22Rv1 (cell line): ENCODE measurements around the gene LEMD1.
A peak's percentile ranks its signal among the peaks of the same experiment; 100 is the strongest.

ENCODE experiments used
- H3K27ac ChIP-seq: fragments of 450-650 bp; 2 replicates; pipeline ENCODE4 v1.5.1; 2017
- ZFX ChIP-seq: fragments of 450-650 bp; IDR thresholded peaks from 2 replicates; pipeline ENCODE4 v1.6.1; 2017; ENCODE audit warnings: antibody characterized with exemption, borderline replicate concordance
- TF ChIP-seq, protein P1 (sequence below): fragments of 450-650 bp; IDR thresholded peaks from 2 replicates; pipeline ENCODE4 v1.5.1; 2017; ENCODE audit warnings: mild to moderate bottlenecking

The LEMD1 gene

DNA sequence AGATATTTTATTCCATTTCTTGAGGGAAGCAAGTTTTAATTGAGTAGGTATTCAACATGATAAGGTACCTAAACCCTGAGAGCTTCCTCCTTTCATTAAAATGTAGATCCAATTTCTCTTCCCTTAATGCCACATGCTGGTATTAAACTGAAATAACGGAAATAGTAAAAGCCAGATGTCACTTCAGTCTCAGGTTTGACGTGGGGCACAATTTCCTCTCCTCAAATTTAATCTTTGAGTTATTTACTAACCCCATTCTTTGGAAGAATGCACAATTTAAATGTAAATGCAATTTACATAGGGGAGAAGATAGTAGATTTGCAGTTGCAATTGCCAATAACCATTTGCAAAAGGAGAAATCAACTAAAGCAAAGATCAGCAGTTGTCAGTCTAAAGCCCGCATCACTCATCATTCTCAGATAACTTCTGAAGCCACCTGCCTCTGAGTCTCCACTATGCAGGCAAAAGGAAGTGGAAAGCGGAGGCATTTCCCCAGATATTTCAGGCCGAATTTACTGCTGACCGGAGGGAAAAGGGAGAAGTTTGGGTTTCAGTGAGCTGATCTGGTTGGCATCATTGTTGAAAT lies 2.1 kb upstream of the LEMD1 start:
- H3K27ac ChIP-seq, result no peak overlapping the region
- TF ChIP-seq ZFX, result no peak
- TF ChIP-seq, protein P1, sequence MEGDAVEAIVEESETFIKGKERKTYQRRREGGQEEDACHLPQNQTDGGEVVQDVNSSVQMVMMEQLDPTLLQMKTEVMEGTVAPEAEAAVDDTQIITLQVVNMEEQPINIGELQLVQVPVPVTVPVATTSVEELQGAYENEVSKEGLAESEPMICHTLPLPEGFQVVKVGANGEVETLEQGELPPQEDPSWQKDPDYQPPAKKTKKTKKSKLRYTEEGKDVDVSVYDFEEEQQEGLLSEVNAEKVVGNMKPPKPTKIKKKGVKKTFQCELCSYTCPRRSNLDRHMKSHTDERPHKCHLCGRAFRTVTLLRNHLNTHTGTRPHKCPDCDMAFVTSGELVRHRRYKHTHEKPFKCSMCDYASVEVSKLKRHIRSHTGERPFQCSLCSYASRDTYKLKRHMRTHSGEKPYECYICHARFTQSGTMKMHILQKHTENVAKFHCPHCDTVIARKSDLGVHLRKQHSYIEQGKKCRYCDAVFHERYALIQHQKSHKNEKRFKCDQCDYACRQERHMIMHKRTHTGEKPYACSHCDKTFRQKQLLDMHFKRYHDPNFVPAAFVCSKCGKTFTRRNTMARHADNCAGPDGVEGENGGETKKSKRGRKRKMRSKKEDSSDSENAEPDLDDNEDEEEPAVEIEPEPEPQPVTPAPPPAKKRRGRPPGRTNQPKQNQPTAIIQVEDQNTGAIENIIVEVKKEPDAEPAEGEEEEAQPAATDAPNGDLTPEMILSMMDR, result no peak

DNA sequence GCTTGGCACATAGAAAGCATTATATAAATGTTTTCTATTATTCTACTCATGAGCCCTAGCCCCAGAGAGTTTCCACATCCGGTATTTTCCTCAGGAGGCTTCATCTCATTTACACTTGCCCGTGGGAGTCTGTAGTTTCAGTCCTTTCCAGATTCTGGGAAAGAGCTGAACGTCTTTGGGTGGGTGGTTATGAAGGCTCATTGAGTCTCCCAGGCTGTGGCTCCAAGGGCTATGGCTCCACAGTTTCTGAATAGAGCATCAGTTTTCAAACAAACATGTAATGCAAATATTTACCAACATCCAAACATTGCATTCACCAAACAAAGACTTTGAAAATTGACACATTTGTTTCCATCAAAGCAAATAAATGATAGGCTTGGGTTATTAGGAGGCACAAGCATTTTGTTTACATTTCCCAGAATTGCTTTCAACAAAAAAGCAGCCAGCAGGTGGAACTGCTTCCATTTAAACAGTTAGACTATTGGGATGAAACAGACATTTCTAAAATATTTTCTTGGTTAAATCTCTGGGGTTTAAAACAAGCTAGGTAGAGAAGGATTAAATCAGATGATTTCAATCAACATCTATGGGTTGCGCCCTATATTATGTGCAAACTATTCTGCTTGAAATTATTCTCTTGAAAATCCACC lies 1.3 kb upstream of the LEMD1 start:
- TF ChIP-seq, protein P1, result peak; percentile 49
- TF ChIP-seq ZFX, result no peak
- no peak overlapping the region for H3K27ac ChIP-seq

DNA sequence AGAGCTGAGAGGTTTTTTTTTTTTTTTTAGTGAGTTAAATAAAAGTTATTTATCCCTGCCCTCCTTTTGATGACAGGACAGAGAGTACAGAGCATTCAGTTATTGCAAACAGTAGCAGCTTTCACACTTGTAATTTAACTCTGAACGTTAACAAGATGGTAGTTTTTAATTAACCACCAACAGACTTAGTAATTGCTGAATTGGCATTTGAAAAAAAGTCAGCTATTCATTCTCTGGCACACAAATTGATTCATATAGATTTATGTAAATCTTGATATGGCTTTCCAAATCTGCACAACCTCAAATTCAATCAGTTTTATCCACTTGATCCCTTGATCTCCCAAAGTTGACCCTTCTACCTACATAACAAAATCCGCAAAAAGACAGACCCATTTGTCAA lies 918 bp downstream of the LEMD1 start:
- TF ChIP-seq ZFX, result no peak
- TF ChIP-seq, protein P1, result no peak
- no peak overlapping the region for H3K27ac ChIP-seq

DNA sequence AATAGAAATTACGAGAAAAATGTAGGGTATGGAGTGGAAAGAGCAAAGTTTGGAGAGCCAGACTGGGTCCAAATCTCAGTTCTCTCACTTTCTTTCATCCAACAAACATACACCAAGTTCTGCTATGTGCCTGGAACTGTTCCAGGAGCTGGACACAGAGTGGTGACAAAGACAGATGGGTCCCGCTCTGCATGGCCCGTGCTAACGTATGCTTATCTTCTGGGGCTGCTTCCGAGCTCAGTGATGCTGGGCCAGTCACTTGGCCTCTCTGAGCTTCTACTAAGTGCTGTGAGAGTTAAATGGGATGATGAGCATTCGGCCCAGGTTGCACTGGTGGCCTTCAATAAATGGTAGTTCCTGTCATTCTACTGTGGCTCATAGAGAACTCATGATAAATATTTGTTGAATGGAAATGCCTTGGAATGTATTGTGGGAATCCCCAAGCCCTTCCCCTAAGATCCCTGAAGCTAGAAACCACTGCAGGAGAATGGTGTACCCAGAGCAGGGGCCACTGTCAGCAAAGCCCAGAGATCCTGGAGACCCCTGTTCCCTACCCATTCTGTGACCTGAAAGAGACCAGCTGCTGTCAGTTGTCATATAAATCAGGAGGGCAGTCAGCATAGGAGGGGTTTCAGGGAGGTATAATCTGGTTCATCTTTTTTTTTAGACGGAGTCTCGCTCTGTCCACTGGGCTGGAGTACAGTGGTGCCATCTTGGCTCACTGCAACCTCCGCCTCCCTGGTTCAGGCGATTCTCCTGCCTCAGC lies 3.8 kb downstream of the LEMD1 start:
- TF ChIP-seq, protein P1, result no peak
- TF ChIP-seq ZFX, result no peak
- H3K27ac ChIP-seq, result no peak overlapping the region

DNA sequence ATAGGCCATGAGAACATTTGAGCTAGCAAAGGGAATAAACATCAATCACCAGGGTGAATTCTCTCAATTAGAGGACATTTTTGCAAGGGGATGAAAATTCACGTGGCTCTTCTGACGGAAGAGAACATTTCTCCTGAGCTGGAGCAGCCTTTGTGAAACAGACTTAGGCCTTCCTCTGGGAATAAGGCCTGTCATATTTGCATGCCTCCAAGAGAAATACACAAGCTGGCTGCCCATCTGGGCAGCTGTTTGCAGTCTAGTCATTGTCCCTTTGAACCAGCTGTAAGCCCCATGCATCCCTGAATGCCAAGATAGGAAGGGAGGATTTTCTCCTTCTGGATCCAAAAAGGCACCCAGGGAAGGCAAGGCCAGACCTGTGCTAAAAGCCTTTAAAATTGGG lies 5.5 kb downstream of the LEMD1 start:
- H3K27ac ChIP-seq, result no peak overlapping the region

DNA sequence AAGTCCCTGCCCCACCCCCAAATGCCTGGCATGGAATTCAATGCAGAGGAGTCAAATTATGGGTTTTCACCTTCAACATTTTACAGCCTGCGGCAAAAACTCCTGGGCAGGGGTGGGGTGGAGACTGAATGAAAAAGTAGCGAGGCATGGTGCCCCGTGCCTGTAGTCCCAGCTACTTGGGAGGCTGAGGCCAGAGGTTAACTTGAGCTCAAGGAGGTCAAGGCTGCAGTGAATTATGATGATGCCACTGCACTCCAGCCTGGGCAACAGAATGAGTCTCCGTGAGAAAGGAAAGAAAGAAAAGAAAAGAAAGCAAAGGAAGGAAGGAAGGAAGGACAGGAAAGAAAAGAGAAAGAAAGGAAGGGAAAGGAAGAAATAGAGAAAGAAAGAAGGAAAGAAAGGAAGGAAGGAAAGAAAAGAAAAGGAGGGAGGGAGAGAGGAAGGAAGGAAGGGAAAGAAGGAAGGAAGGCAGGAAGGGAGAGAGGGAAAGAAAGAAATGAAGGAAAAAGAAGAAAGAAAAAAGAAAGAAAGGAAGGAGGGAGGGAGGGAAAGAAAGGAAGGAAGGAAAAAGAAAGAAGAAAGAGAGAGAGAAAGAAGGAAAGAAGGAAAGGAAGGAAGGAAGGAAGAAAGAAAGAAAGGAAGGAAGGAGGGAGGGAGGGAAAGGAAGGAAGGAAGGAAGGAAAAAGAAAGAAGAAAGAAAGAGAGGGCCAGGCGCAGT lies 11.1 kb downstream of the LEMD1 start:
- TF ChIP-seq ZFX, result no peak
- TF ChIP-seq, protein P1, result no peak
- H3K27ac ChIP-seq, result no peak overlapping the region

More for the DNA sequence above, 5.5 kb downstream of the LEMD1 start:
- TF ChIP-seq, protein P1, result no peak
- no peak for TF ChIP-seq ZFX
